Heart left ventricle (tissue), 13 donors: ENCODE results near the gene OTP.

Source experiments
- POLR2A ChIP-seq, 2 donors: fragments of 450-650 bp; IDR thresholded peaks; one replicate each; pipeline ENCODE4 v1.6.1; 2017; ENCODE audit warnings: antibody characterized with exemption in 2 of 2, mild to moderate bottlenecking in 2 of 2, moderate library complexity in 2 of 2
- TF ChIP-seq, protein P1 (sequence below), 12 donors: fragments of 200-600 bp; sonication (generic) in 4 of 12; IDR thresholded peaks; one replicate each; pipeline versions ENCODE4 v1.5.0 to v1.8.0; 2018 to 2022; ENCODE audit warnings: antibody characterized with exemption in 12 of 12, mild to moderate bottlenecking in 5 of 12
- donor health status: ischemic (EF 13 %, LVEDD 7.1; RV severe dilation, severe dysfunction).
- donor health status: DM: no; HTN: yes; CAD: no.
- donor health status: DM: no; HTN: no; CAD: no.
- donor health status: ischemic (EF 25% LVEDD 6.9; RV normal size, moderate dysfunction).
- donor health status: ischemic (EF 25% LVEDD 5.7; RV mildly dilated, moderate dysfunction).
- donor health status: ischemic (EF 35%, LVEDD 5.7; RV mildly dilated, moderate dysfunction).
- donor health status: nonischemic (EF 11% LVEDD 7.7; RV severe dilation, severe dysfunction).
- donor health status: DM: yes; HTN: yes; CAD: no.
- donor health status: PGD.
- donor health status: ischemic (EF 29% LVEDD 5.4; RV normal size, mild dysfunction).
- donor health status: nonischemic (EF 23%, LVEDD 6.1; RV moderate dilation, normal function).

DNA sequence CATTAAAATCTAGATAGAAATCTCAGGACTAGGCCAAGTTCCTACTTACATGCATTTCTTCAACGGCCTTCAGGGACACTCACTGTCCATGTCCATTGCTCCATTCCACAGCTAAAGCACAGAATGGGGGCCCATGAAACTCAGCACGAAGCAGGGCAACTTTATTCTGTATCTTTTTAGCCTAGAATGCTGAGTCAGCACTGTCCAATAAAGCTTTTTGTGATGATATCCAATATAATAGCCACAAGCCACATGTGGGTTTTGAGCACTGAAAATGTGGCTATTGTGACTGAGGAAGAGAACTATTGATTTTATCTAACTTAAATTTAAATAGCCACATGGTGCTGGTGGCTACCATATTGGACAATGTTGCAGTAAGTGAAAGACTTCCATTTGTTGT is 21.6 kb downstream of the OTP start:
- TF ChIP-seq, protein P1, sequence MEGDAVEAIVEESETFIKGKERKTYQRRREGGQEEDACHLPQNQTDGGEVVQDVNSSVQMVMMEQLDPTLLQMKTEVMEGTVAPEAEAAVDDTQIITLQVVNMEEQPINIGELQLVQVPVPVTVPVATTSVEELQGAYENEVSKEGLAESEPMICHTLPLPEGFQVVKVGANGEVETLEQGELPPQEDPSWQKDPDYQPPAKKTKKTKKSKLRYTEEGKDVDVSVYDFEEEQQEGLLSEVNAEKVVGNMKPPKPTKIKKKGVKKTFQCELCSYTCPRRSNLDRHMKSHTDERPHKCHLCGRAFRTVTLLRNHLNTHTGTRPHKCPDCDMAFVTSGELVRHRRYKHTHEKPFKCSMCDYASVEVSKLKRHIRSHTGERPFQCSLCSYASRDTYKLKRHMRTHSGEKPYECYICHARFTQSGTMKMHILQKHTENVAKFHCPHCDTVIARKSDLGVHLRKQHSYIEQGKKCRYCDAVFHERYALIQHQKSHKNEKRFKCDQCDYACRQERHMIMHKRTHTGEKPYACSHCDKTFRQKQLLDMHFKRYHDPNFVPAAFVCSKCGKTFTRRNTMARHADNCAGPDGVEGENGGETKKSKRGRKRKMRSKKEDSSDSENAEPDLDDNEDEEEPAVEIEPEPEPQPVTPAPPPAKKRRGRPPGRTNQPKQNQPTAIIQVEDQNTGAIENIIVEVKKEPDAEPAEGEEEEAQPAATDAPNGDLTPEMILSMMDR (IDR thresholded peaks at IDR 0.05) = no peak
- TF ChIP-seq POLR2A (IDR thresholded peaks at IDR 0.05) = no peak
